ENCODE measurements around the gene TRAF2.

Gene TRAF2

GRCh38 chr9:136920069-136920468, 33.8 kb downstream of the TRAF2 start:
- H2AFZ ChIP-seq (ENCODE audit: low read length) = no peak overlapping the region
- H3K27me3 ChIP-seq (replicated peaks; ENCODE audit: insufficient read depth, low read length) = no peaks in the 10 kb centered on the region
- peaks cover 7% of the 10 kb centered on the region for H3K36me3 ChIP-seq (replicated peaks; ENCODE audit: insufficient read depth, low read length)
- no peak for DNase-seq
- TF ChIP-seq EZH2phosphoT487 (IDR thresholded peaks at IDR 0.05; ENCODE audit: low read length) = no peak
- TF ChIP-seq EZH2 (optimal IDR thresholded peaks at IDR 0.05; ENCODE audit: low read depth, low read length) = no peak
- no peak for TF ChIP-seq CTCF (IDR thresholded peaks at IDR 0.05; ENCODE audit: low read length)
- no peak overlapping the region for H3K27ac ChIP-seq (ENCODE audit: low read length)
- H3K9me3 ChIP-seq (replicated peaks; ENCODE audit: insufficient read depth, low read length) = no peaks in the 10 kb centered on the region
- H4K20me1 ChIP-seq (ENCODE audit: insufficient read depth, low read length) = no peaks in the 10 kb centered on the region
- H3K9ac ChIP-seq (ENCODE audit: low read length) = no peak overlapping the region
- H3K9me2 ChIP-seq (replicated peaks; ENCODE audit: insufficient read depth, low read length) = no peaks in the 10 kb centered on the region
- H3K79me2 ChIP-seq (ENCODE audit: low read length) = peaks cover 36% of the 10 kb centered on the region
- no peak overlapping the region for H3K4me3 ChIP-seq (ENCODE audit: low read length)
- no peaks in the 10 kb centered on the region for H3K4me1 ChIP-seq (ENCODE audit: low read length)
- H3F3A ChIP-seq (ENCODE audit: insufficient read depth, low read length) = no peaks in the 10 kb centered on the region
- H3K4me2 ChIP-seq (ENCODE audit: low read depth, low read length) = no peak overlapping the region

- no peak overlapping the region for H3K9ac ChIP-seq (ENCODE audit: low read length)
- no peak overlapping the region for H3K27ac ChIP-seq (ENCODE audit: low read length)
- no peak overlapping the region for H3K4me2 ChIP-seq (ENCODE audit: low read depth, low read length)
- peaks cover 7% of the 10 kb centered on the region for H3K36me3 ChIP-seq (replicated peaks; ENCODE audit: insufficient read depth, low read length)
- H4K20me1 ChIP-seq (ENCODE audit: insufficient read depth, low read length) = no peaks in the 10 kb centered on the region
- H3F3A ChIP-seq (ENCODE audit: insufficient read depth, low read length) = no peaks in the 10 kb centered on the region
- H3K79me2 ChIP-seq (ENCODE audit: low read length) = peaks cover 29% of the 10 kb centered on the region
- no peaks in the 10 kb centered on the region for H3K4me1 ChIP-seq (ENCODE audit: low read length)
- no peak for TF ChIP-seq CTCF (IDR thresholded peaks at IDR 0.05; ENCODE audit: low read length)
- TF ChIP-seq EZH2phosphoT487 (IDR thresholded peaks at IDR 0.05; ENCODE audit: low read length) = no peak
- no peak for TF ChIP-seq EZH2 (optimal IDR thresholded peaks at IDR 0.05; ENCODE audit: low read depth, low read length)
- no peak overlapping the region for H3K4me3 ChIP-seq (ENCODE audit: low read length)
- DNase-seq = no peak
- H3K9me2 ChIP-seq (replicated peaks; ENCODE audit: insufficient read depth, low read length) = no peaks in the 10 kb centered on the region
- H3K9me3 ChIP-seq (replicated peaks; ENCODE audit: insufficient read depth, low read length) = no peaks in the 10 kb centered on the region
- H3K27me3 ChIP-seq (replicated peaks; ENCODE audit: insufficient read depth, low read length) = no peaks in the 10 kb centered on the region
- H2AFZ ChIP-seq (ENCODE audit: low read length) = no peak overlapping the region
Observed at GRCh38 chr9:136920734-136921231, 34.5 kb downstream of the TRAF2 start.

- H3K36me3 ChIP-seq (replicated peaks; ENCODE audit: insufficient read depth, low read length) = peaks cover 7% of the 10 kb centered on the region
- no peaks in the 10 kb centered on the region for H4K20me1 ChIP-seq (ENCODE audit: insufficient read depth, low read length)
- H3K27ac ChIP-seq (ENCODE audit: low read length) = no peak overlapping the region
- no peak overlapping the region for H2AFZ ChIP-seq (ENCODE audit: low read length)
- H3K79me2 ChIP-seq (ENCODE audit: low read length) = peaks cover 24% of the 10 kb centered on the region
- no peak overlapping the region for H3K9ac ChIP-seq (ENCODE audit: low read length)
- H3K4me1 ChIP-seq (ENCODE audit: low read length) = no peaks in the 10 kb centered on the region
- H3F3A ChIP-seq (ENCODE audit: insufficient read depth, low read length) = no peaks in the 10 kb centered on the region
- H3K4me3 ChIP-seq (ENCODE audit: low read length) = no peak overlapping the region
- no peak for DNase-seq
- H3K4me2 ChIP-seq (ENCODE audit: low read depth, low read length) = no peak overlapping the region
- H3K9me2 ChIP-seq (replicated peaks; ENCODE audit: insufficient read depth, low read length) = no peaks in the 10 kb centered on the region
- no peak for TF ChIP-seq EZH2 (optimal IDR thresholded peaks at IDR 0.05; ENCODE audit: low read depth, low read length)
- TF ChIP-seq CTCF (IDR thresholded peaks at IDR 0.05; ENCODE audit: low read length) = no peak
- no peak for TF ChIP-seq EZH2phosphoT487 (IDR thresholded peaks at IDR 0.05; ENCODE audit: low read length)
- no peaks in the 10 kb centered on the region for H3K27me3 ChIP-seq (replicated peaks; ENCODE audit: insufficient read depth, low read length)
- H3K9me3 ChIP-seq (replicated peaks; ENCODE audit: insufficient read depth, low read length) = no peaks in the 10 kb centered on the region
Observed at GRCh38 chr9:136921307-136921706, 35.0 kb downstream of the TRAF2 start.

Measured in MM.1S (cell line).